H1 (cell line): ENCODE data around the gene HTRA2.

ENCODE experiments used
- ATF3 ChIP-seq: IDR thresholded peaks from 2 replicates; pipeline ENCODE4 v1.6.1; 2011; ENCODE audit warnings: low read depth, mild to moderate bottlenecking, low read length; ENCODE audit not compliant: insufficient read depth
- CHD1 ChIP-seq: IDR thresholded peaks from 2 replicates; pipeline ENCODE4 v1.6.1; 2012; ENCODE audit warnings: low read depth, low read length, improper control_type of control experiment
- CHD2 ChIP-seq: IDR thresholded peaks from 2 replicates; pipeline ENCODE4 v1.6.1; 2012; ENCODE audit warnings: low read length, improper control_type of control experiment
- CREB1 ChIP-seq: IDR thresholded peaks from 2 replicates; pipeline ENCODE4 v1.6.1; 2012; ENCODE audit warnings: inconsistent platforms
- CTCF ChIP-seq, 3 experiments: IDR thresholded peaks; 1 replicate in 2 of 3; 2 replicates in 1 of 3; pipeline versions ENCODE4 v1.5.1 to v1.6.1; 2011; ENCODE audit warnings: low read length in 3 of 3, mild to moderate bottlenecking in 3 of 3, inconsistent platforms in 2 of 3, low read depth in 1 of 3, moderate library complexity in 1 of 3; ENCODE audit not compliant: insufficient read depth in 1 of 3; ENCODE audit errors: control extremely low read depth in 1 of 3
- GABPA ChIP-seq: IDR thresholded peaks from 2 replicates; pipeline ENCODE4 v1.6.1; 2011; ENCODE audit warnings: mild to moderate bottlenecking, low read length, moderate library complexity, borderline replicate concordance; ENCODE audit not compliant: insufficient read depth
- KDM1A ChIP-seq: fragments of 200-600, 300-600 bp; sonication (generic); IDR thresholded peaks from 2 replicates; pipeline ENCODE4 v1.7.1; 2016; ENCODE audit warnings: mild to moderate bottlenecking, low read length, borderline replicate concordance
- MAFK ChIP-seq: IDR thresholded peaks from 2 replicates; pipeline ENCODE4 v1.6.1; 2012; ENCODE audit warnings: low read depth, mild to moderate bottlenecking, improper control_type of control experiment, low read length
- POLR2A ChIP-seq, 2 experiments: IDR thresholded peaks; 1 replicate in 1 of 2; 2 replicates in 1 of 2; pipeline ENCODE4 v1.6.1; 2011; ENCODE audit warnings: low read depth in 2 of 2, low read length in 2 of 2, mild to moderate bottlenecking in 2 of 2; ENCODE audit errors: control extremely low read depth in 1 of 2
- POLR2AphosphoS5 ChIP-seq: IDR thresholded peaks from 2 replicates; pipeline ENCODE4 v1.6.1; 2011; ENCODE audit warnings: low read depth, low read length
- TCF12 ChIP-seq: IDR thresholded peaks from 2 replicates; pipeline ENCODE4 v1.6.1; 2011; ENCODE audit warnings: low read depth, mild to moderate bottlenecking, low read length

GRCh38 chr2:74501335-74502071 lies 28.2 kb upstream of the HTRA2 start:
- no peak for TF ChIP-seq CTCF (IDR thresholded peaks at IDR 0.05; ENCODE audit: control extremely low read depth in 1 of 3, insufficient read depth in 1 of 3, low read depth in 1 of 3, low read length in 3 of 3)
- TF ChIP-seq POLR2AphosphoS5, result no peak
- no peak for TF ChIP-seq ATF3
- TF ChIP-seq CHD1, result no peak
- no peak for TF ChIP-seq CREB1
- TF ChIP-seq TCF12, result no peak
- no peak for TF ChIP-seq GABPA
- TF ChIP-seq CHD2, result no peak
- TF ChIP-seq KDM1A, result no peak
- TF ChIP-seq POLR2A (IDR thresholded peaks at IDR 0.05; ENCODE audit: control extremely low read depth in 1 of 2, low read depth in 2 of 2, low read length in 2 of 2), result no peak
- TF ChIP-seq MAFK, result no peak
